ENCODE data around the gene UBE2K. TPM values are rescaled to one million over a fixed set of nuclear protein-coding genes. Genes with fewer than 3 reads are reported as not detected.

The UBE2K gene, protein sequence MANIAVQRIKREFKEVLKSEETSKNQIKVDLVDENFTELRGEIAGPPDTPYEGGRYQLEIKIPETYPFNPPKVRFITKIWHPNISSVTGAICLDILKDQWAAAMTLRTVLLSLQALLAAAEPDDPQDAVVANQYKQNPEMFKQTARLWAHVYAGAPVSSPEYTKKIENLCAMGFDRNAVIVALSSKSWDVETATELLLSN
- 59.0 to 79.4 TPM (median 75.2 TPM) in 5 replicates for total RNA-seq (2022; extraction: Qiagen RNA extraction)

DNA sequence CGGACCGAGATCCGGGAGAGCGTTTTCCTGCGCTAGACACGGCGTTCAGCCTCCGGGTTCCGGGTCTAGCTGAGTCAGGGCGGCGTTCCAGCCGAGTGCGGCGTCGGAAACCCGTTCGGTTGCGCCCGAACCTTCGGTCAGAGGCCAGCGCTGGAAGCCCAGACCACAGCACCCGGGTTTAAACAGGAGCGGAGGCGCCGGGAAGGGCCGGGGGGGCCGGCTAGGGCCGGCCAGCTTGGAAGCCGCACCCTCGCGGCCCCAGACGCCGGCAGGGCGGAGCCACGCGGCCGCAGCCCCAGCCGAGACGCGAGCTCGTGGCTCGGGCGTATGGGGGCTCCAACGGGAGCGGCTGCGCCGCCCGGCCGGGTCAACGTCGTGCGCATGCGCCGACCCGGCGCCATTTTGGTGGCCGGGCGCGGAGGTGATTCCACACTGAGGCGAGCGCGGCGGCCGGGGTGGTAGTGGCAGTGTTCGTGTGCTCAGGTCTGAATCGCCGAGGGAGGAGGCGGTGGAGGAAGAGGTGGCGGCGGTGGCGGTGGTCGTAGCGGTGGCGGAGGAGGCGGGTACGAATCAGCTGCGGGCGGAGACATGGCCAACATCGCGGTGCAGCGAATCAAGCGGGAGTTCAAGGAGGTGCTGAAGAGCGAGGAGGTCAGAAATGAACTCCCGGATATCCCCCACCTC lies at the start of gene UBE2K:
Gene UBE2K (plus strand): TSS at position 397 of the 684 bp plus-strand sequence. CDS start 192 bp downstream, at position 589.

Other genes with a start within 250 kb of the UBE2K start
- 816 to 1,627 TPM (median 858 TPM) in 5 replicates for gene RPL9, start 239.2 kb upstream of the UBE2K start, total RNA-seq (2022; extraction: Qiagen RNA extraction)
- 10.0 to 13.3 TPM (median 11.0 TPM) in 5 replicates for gene LIAS, start 239.1 kb upstream of the UBE2K start, total RNA-seq (2022; extraction: Qiagen RNA extraction)
- 230 to 378 TPM (median 256 TPM) in 5 replicates for gene UGDH, start 170.7 kb upstream of the UBE2K start, total RNA-seq (2022; extraction: Qiagen RNA extraction)
- gene SMIM14, start 59.3 kb upstream of the UBE2K start, total RNA-seq (2022; extraction: Qiagen RNA extraction): 13.4 to 20.6 TPM (median 19.8 TPM) in 5 replicates

Data from A549 treated with CORT108297 at 1 μM for 4 hours (cell line).